Transverse colon (tissue), 3 donors: ENCODE measurements around the gene SOBP.

Experiments
- POLR2A ChIP-seq: fragments of 450-650 bp; IDR thresholded peaks from one replicate; pipeline ENCODE4 v1.6.1; 2016; ENCODE audit warnings: antibody characterized with exemption, mild to moderate bottlenecking, moderate library complexity
- TF ChIP-seq, protein P1 (sequence below), 5 experiments: fragments of 200-600 bp in 3 of 5; fragments of 450-650 bp in 2 of 5; sonication (generic) in 3 of 5; IDR thresholded peaks; 1 replicate in 2 of 5; 2 replicates in 3 of 5; pipeline ENCODE4 v1.5.1; 2016 to 2017; ENCODE audit warnings: antibody characterized with exemption in 5 of 5, inconsistent platforms in 3 of 5, mild to moderate bottlenecking in 2 of 5, moderate library complexity in 1 of 5

DNA sequence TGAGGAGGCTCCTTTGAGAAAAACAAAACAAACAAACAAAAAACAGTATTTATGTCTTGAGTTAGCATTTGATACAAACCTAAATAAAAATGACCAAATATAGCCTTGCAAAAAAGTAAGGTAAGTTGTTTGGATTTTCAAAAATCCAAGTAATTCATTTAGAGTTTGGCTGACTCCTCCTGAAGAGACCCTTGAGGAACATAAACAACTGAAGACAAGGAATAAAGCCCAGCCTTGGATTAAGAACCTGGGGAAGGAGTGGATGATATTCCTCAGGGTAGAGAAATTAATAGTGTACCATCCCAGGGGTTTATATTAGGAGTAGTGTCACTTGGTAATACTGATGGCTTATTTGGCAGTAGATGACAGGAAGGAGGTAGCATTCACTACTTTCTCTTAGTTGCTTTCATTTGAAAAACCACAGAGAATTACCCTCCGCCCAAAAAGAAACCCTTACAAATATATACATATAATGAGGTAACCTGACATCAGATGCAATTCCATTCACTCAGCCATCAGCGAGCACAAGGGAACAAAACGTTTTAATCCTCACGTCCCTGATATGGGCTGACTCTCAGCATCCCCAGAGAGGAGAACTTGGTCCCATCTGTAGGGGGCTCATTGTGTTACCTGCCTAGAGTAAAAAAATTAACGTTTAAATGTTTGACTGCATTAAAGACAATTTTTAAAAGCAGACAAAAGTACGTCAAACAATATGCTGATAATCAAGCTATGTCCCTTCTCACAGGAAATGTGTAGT, 57.0 kb downstream of the SOBP start:
- TF ChIP-seq POLR2A = no peak
- TF ChIP-seq, protein P1, sequence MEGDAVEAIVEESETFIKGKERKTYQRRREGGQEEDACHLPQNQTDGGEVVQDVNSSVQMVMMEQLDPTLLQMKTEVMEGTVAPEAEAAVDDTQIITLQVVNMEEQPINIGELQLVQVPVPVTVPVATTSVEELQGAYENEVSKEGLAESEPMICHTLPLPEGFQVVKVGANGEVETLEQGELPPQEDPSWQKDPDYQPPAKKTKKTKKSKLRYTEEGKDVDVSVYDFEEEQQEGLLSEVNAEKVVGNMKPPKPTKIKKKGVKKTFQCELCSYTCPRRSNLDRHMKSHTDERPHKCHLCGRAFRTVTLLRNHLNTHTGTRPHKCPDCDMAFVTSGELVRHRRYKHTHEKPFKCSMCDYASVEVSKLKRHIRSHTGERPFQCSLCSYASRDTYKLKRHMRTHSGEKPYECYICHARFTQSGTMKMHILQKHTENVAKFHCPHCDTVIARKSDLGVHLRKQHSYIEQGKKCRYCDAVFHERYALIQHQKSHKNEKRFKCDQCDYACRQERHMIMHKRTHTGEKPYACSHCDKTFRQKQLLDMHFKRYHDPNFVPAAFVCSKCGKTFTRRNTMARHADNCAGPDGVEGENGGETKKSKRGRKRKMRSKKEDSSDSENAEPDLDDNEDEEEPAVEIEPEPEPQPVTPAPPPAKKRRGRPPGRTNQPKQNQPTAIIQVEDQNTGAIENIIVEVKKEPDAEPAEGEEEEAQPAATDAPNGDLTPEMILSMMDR (IDR thresholded peaks at IDR 0.05) = no peak
